A549 (cell line): ENCODE data around the gene HIC1.
A peak's percentile ranks its signal among the peaks of the same experiment; 100 is the strongest.

Source experiments
- CBX2 ChIP-seq: fragments of 200-600 bp; sonication (generic); IDR thresholded peaks from 2 replicates; pipeline ENCODE4 v1.6.1; 2016; ENCODE audit warnings: low read depth, mild to moderate bottlenecking, borderline replicate concordance
- CHD2 ChIP-seq: fragments of 150-350 bp; IDR thresholded peaks from 2 replicates; pipeline ENCODE4 v1.6.1; 2014; ENCODE audit warnings: low read length; ENCODE audit not compliant: partially characterized antibody
- CTCF ChIP-seq: fragments of >200 bp; sonication (Bioruptor Twin); formaldehyde crosslinking; IDR thresholded peaks from 3 replicates; pipeline ENCODE4 v1.5.1; 2016
- JUN ChIP-seq, 2 experiments: fragments of >200 bp; sonication (Bioruptor Twin); formaldehyde crosslinking; IDR thresholded peaks; 2 replicates in 1 of 2; 3 replicates in 1 of 2; pipeline ENCODE4 v1.6.1; 2016 to 2017
- JUNB ChIP-seq: fragments of >200 bp; sonication (Bioruptor Twin); formaldehyde crosslinking; IDR thresholded peaks from 2 replicates; pipeline ENCODE4 v1.6.1; 2016
- POLR2A ChIP-seq: IDR thresholded peaks from 2 replicates; pipeline ENCODE4 v1.6.1; 2012; ENCODE audit warnings: mild to moderate bottlenecking, low read length
- RAD21 ChIP-seq, 2 experiments: fragments of >200 bp in 1 of 2; sonication (Bioruptor Twin) in 1 of 2; formaldehyde crosslinking in 1 of 2; IDR thresholded peaks in 1 of 2; conservative IDR thresholded peaks in 1 of 2; 2 replicates in 1 of 2; 3 replicates in 1 of 2; pipeline ENCODE4 v1.6.1; 2012 to 2018; ENCODE audit warnings: inconsistent platforms in 1 of 2
- RFX5 ChIP-seq: fragments of 450-650 bp; IDR thresholded peaks from 2 replicates; pipeline ENCODE4 v1.7.1; 2014; ENCODE audit warnings: antibody characterized with exemption, mild to moderate bottlenecking, moderate library complexity

GRCh38 chr17:2049333-2050299, 5.3 kb upstream of the HIC1 start:
- TF ChIP-seq POLR2A: peak; percentile 32; the same call in 1 of the 2 replicates
- TF ChIP-seq RFX5: 0 out of 2 replicates have a peak, but pooled peaks have one; percentile 32
- no peak for TF ChIP-seq CBX2
- no peak for TF ChIP-seq CTCF
- no peak for TF ChIP-seq JUNB
- TF ChIP-seq RAD21 (conservative IDR thresholded peaks at IDR 0.05 in 1 of 2, IDR thresholded peaks at IDR 0.05 in 1 of 2): no peak
- TF ChIP-seq CHD2: no peak
- no peak; a peak in 2 of 5 replicates for TF ChIP-seq JUN (IDR thresholded peaks at IDR 0.05)
